ENCODE results near the gene CEBPG.

Gene CEBPG

GRCh38 chr19:33350538-33351309, 22.8 kb upstream of the CEBPG start:
- Histone ChIP-seq H2BK12ac (ENCODE audit: low read length) (no peak overlapping the region), H3K9ac (ENCODE audit: low read depth, low read length, poor library complexity) (no peak overlapping the region), H3K36me3 (replicated peaks in 1 of 2; ENCODE audit: control insufficient read depth in 2 of 2, insufficient read depth in 2 of 2, low read length in 2 of 2) (no peaks in the 10 kb centered on the region), H3K4me3 (ENCODE audit: low read length in 2 of 2) (no peak overlapping the region), H3K27me3 (ENCODE audit: control insufficient read depth in 3 of 3, insufficient read depth in 3 of 3, low read depth in 1 of 3, low read length in 3 of 3) (peaks cover 0 to 20% (median 0%) of the 10 kb centered on the region in 3 experiments), H2AFZ (ENCODE audit: low read length) (no peak overlapping the region), H2BK120ac (ENCODE audit: low read depth, low read length) (no peak overlapping the region), H3K18ac (ENCODE audit: low read length) (no peak overlapping the region), H2AK5ac (ENCODE audit: low read depth, low read length) (no peak overlapping the region), H3K4me2 (ENCODE audit: insufficient read depth, low read length, poor library complexity, severe bottlenecking) (no peak overlapping the region), H4K8ac (ENCODE audit: low read depth, low read length) (no peak overlapping the region), H3K79me1 (ENCODE audit: low read depth, low read length) (no peaks in the 10 kb centered on the region), H3K14ac (ENCODE audit: low read length) (no peak overlapping the region), H3K27ac (replicated peaks; ENCODE audit: low read length) (no peak overlapping the region), H3K4me1 (ENCODE audit: control insufficient read depth in 2 of 2, insufficient read depth in 1 of 2, low read depth in 1 of 2, low read length in 2 of 2) (no peaks in the 10 kb centered on the region), H2BK15ac (ENCODE audit: low read length) (no peak overlapping the region), H3K9me3 (replicated peaks in 1 of 2; ENCODE audit: control insufficient read depth in 2 of 2, insufficient read depth in 1 of 2, low read depth in 1 of 2, low read length in 2 of 2) (peaks cover 0 to 3% of the 10 kb centered on the region in 2 donors), H2BK5ac (ENCODE audit: low read length) (no peak overlapping the region), H3K23ac (ENCODE audit: low read depth, low read length, poor library complexity) (no peak overlapping the region), H4K91ac (ENCODE audit: low read depth, low read length, poor library complexity) (no peak overlapping the region), H3K4ac (ENCODE audit: low read length) (no peak overlapping the region)
- DNase-seq (ENCODE audit: low spot score) = no peak
- no CpG with 5 or more reads among the region's 12 CpGs for WGBS, 2 donors (ENCODE audit: extremely low coverage in 2 of 2, insufficient read length in 2 of 2, insufficient replicate concordance in 1 of 2)

- H4K8ac ChIP-seq (ENCODE audit: low read depth, low read length) = no peak overlapping the region
- no peak overlapping the region for H3K18ac ChIP-seq (ENCODE audit: low read length)
- no peak overlapping the region for H2BK5ac ChIP-seq (ENCODE audit: low read length)
- no CpG with 5 or more reads among the region's 2 CpGs for WGBS, 2 donors (ENCODE audit: extremely low coverage in 2 of 2, insufficient read length in 2 of 2, insufficient replicate concordance in 1 of 2)
- no peaks in the 10 kb centered on the region for H3K4me1 ChIP-seq (ENCODE audit: control insufficient read depth in 2 of 2, insufficient read depth in 1 of 2, low read depth in 1 of 2, low read length in 2 of 2)
- no peak overlapping the region for H2AFZ ChIP-seq (ENCODE audit: low read length)
- H2BK15ac ChIP-seq (ENCODE audit: low read length) = no peak overlapping the region
- H3K27ac ChIP-seq (replicated peaks; ENCODE audit: low read length) = no peak overlapping the region
- no peak overlapping the region for H2BK120ac ChIP-seq (ENCODE audit: low read depth, low read length)
- H3K4me2 ChIP-seq (ENCODE audit: insufficient read depth, low read length, poor library complexity, severe bottlenecking) = no peak overlapping the region
- no peak overlapping the region for H3K14ac ChIP-seq (ENCODE audit: low read length)
- H3K4me3 ChIP-seq (ENCODE audit: low read length in 2 of 2) = no peak overlapping the region
- H3K9ac ChIP-seq (ENCODE audit: low read depth, low read length, poor library complexity) = no peak overlapping the region
- peaks cover 0 to 4% of the 10 kb centered on the region in 2 donors for H3K9me3 ChIP-seq (replicated peaks in 1 of 2; ENCODE audit: control insufficient read depth in 2 of 2, insufficient read depth in 1 of 2, low read depth in 1 of 2, low read length in 2 of 2)
- no peak overlapping the region for H4K91ac ChIP-seq (ENCODE audit: low read depth, low read length, poor library complexity)
- no peaks in the 10 kb centered on the region for H3K79me1 ChIP-seq (ENCODE audit: low read depth, low read length)
- H3K36me3 ChIP-seq (replicated peaks in 1 of 2; ENCODE audit: control insufficient read depth in 2 of 2, insufficient read depth in 2 of 2, low read length in 2 of 2) = no peaks in the 10 kb centered on the region
- H2AK5ac ChIP-seq (ENCODE audit: low read depth, low read length) = no peak overlapping the region
- peaks cover 0 to 4% (median 0%) of the 10 kb centered on the region in 3 experiments for H3K27me3 ChIP-seq (ENCODE audit: control insufficient read depth in 3 of 3, insufficient read depth in 3 of 3, low read depth in 1 of 3, low read length in 3 of 3)
- no peak overlapping the region for H3K23ac ChIP-seq (ENCODE audit: low read depth, low read length, poor library complexity)
- H2BK12ac ChIP-seq (ENCODE audit: low read length) = no peak overlapping the region
- no peak for DNase-seq (ENCODE audit: low spot score)
- H3K4ac ChIP-seq (ENCODE audit: low read length) = no peak overlapping the region
These were observed 18.0 kb upstream of the CEBPG start for GRCh38 chr19:33355535-33355934.

GRCh38 chr19:33357556-33357955, 16.0 kb upstream of the CEBPG start:
- no peak overlapping the region for H3K27ac ChIP-seq (replicated peaks; ENCODE audit: low read length)
- no peak overlapping the region for H3K4me3 ChIP-seq (ENCODE audit: low read length in 2 of 2)
- no peak overlapping the region for H2BK120ac ChIP-seq (ENCODE audit: low read depth, low read length)
- no peaks in the 10 kb centered on the region for H3K79me1 ChIP-seq (ENCODE audit: low read depth, low read length)
- H2AK5ac ChIP-seq (ENCODE audit: low read depth, low read length) = no peak overlapping the region
- H2BK12ac ChIP-seq (ENCODE audit: low read length) = no peak overlapping the region
- no peak overlapping the region for H3K14ac ChIP-seq (ENCODE audit: low read length)
- no peak overlapping the region for H3K18ac ChIP-seq (ENCODE audit: low read length)
- no peaks in the 10 kb centered on the region for H3K4me1 ChIP-seq (ENCODE audit: control insufficient read depth in 2 of 2, insufficient read depth in 1 of 2, low read depth in 1 of 2, low read length in 2 of 2)
- no peak overlapping the region for H2AFZ ChIP-seq (ENCODE audit: low read length)
- DNase-seq (ENCODE audit: low spot score) = no peak
- WGBS, 2 donors (ENCODE audit: extremely low coverage in 2 of 2, insufficient read length in 2 of 2, insufficient replicate concordance in 1 of 2) = no CpG with 5 or more reads among the region's 1 CpG
- no peak overlapping the region for H3K23ac ChIP-seq (ENCODE audit: low read depth, low read length, poor library complexity)
- H3K36me3 ChIP-seq (replicated peaks in 1 of 2; ENCODE audit: control insufficient read depth in 2 of 2, insufficient read depth in 2 of 2, low read length in 2 of 2) = no peaks in the 10 kb centered on the region
- H3K27me3 ChIP-seq (ENCODE audit: control insufficient read depth in 3 of 3, insufficient read depth in 3 of 3, low read depth in 1 of 3, low read length in 3 of 3) = peaks cover 0 to 14% (median 0%) of the 10 kb centered on the region in 3 experiments
- H3K4me2 ChIP-seq (ENCODE audit: insufficient read depth, low read length, poor library complexity, severe bottlenecking) = no peak overlapping the region
- H4K8ac ChIP-seq (ENCODE audit: low read depth, low read length) = no peak overlapping the region
- no peak overlapping the region for H3K4ac ChIP-seq (ENCODE audit: low read length)
- H3K9me3 ChIP-seq (replicated peaks in 1 of 2; ENCODE audit: control insufficient read depth in 2 of 2, insufficient read depth in 1 of 2, low read depth in 1 of 2, low read length in 2 of 2) = peaks cover 0 to 4% of the 10 kb centered on the region in 2 donors
- H2BK5ac ChIP-seq (ENCODE audit: low read length) = no peak overlapping the region
- no peak overlapping the region for H4K91ac ChIP-seq (ENCODE audit: low read depth, low read length, poor library complexity)
- H3K9ac ChIP-seq (ENCODE audit: low read depth, low read length, poor library complexity) = no peak overlapping the region
- H2BK15ac ChIP-seq (ENCODE audit: low read length) = no peak overlapping the region

GRCh38 chr19:33358408-33358807, 15.1 kb upstream of the CEBPG start:
- Histone ChIP-seq H4K8ac (ENCODE audit: low read depth, low read length) (no peak overlapping the region), H2AK5ac (ENCODE audit: low read depth, low read length) (no peak overlapping the region), H3K4me2 (ENCODE audit: insufficient read depth, low read length, poor library complexity, severe bottlenecking) (no peak overlapping the region), H3K27ac (replicated peaks; ENCODE audit: low read length) (no peak overlapping the region), H3K18ac (ENCODE audit: low read length) (no peak overlapping the region), H3K4me3 (ENCODE audit: low read length in 2 of 2) (no peak overlapping the region), H3K27me3 (ENCODE audit: control insufficient read depth in 3 of 3, insufficient read depth in 3 of 3, low read depth in 1 of 3, low read length in 3 of 3) (peaks cover 0 to 17% (median 0%) of the 10 kb centered on the region in 3 experiments), H2BK15ac (ENCODE audit: low read length) (no peak overlapping the region), H3K14ac (ENCODE audit: low read length) (no peak overlapping the region), H3K79me1 (ENCODE audit: low read depth, low read length) (no peaks in the 10 kb centered on the region), H3K36me3 (replicated peaks in 1 of 2; ENCODE audit: control insufficient read depth in 2 of 2, insufficient read depth in 2 of 2, low read length in 2 of 2) (no peaks in the 10 kb centered on the region), H3K23ac (ENCODE audit: low read depth, low read length, poor library complexity) (no peak overlapping the region), H2BK5ac (ENCODE audit: low read length) (no peak overlapping the region), H4K91ac (ENCODE audit: low read depth, low read length, poor library complexity) (no peak overlapping the region), H3K4me1 (ENCODE audit: control insufficient read depth in 2 of 2, insufficient read depth in 1 of 2, low read depth in 1 of 2, low read length in 2 of 2) (no peaks in the 10 kb centered on the region), H2BK120ac (ENCODE audit: low read depth, low read length) (no peak overlapping the region), H3K4ac (ENCODE audit: low read length) (no peak overlapping the region), H2AFZ (ENCODE audit: low read length) (peak overlapping the region; percentile 4), H3K9me3 (replicated peaks in 1 of 2; ENCODE audit: control insufficient read depth in 2 of 2, insufficient read depth in 1 of 2, low read depth in 1 of 2, low read length in 2 of 2) (peaks cover 0 to 4% of the 10 kb centered on the region in 2 donors), H2BK12ac (ENCODE audit: low read length) (no peak overlapping the region), H3K9ac (ENCODE audit: low read depth, low read length, poor library complexity) (no peak overlapping the region)
- no peak for DNase-seq (ENCODE audit: low spot score)
- WGBS, 2 donors (ENCODE audit: extremely low coverage in 2 of 2, insufficient read length in 2 of 2, insufficient replicate concordance in 1 of 2) = no CpG with 5 or more reads among the region's 6 CpGs

Measured in neuronal stem cell (in vitro differentiated cells).